COLO829 (cell line): ENCODE data around the gene TCF4.
A peak's percentile ranks its signal among the peaks of the same experiment; 100 is the strongest.
"Not testable (repeated sequence)": the region's sequence is repeated elsewhere in the genome, so short reads cannot be mapped to it uniquely, and the experiment has no call there.

Experiments used
- DNase-seq: peaks from one replicate; pipeline ENCODE4 v3.0.0; 2012; ENCODE audit warnings: low spot score

TCF4 gene

GRCh38 chr18:55475467-55475866, 112.5 kb downstream of the TCF4 start:
- no peak for DNase-seq

GRCh38 chr18:55473560-55473959, 114.4 kb downstream of the TCF4 start:
- no peak for DNase-seq

GRCh38 chr18:55473058-55473457, 114.9 kb downstream of the TCF4 start:
- no peak for DNase-seq

- no peak for DNase-seq
Observed at GRCh38 chr18:55470826-55471225, 117.2 kb downstream of the TCF4 start.

GRCh38 chr18:55469134-55469533, 118.9 kb downstream of the TCF4 start:
- DNase-seq, result not testable (repeated sequence)

GRCh38 chr18:55466789-55467188, 121.2 kb downstream of the TCF4 start:
- DNase-seq, result no peak

- DNase-seq, result no peak
Observed at GRCh38 chr18:55465313-55465712, 122.7 kb downstream of the TCF4 start.

- DNase-seq, result peak; percentile 42
Observed at GRCh38 chr18:55464581-55464980, 123.4 kb downstream of the TCF4 start.

GRCh38 chr18:55462652-55463051, 125.3 kb downstream of the TCF4 start:
- no peak for DNase-seq

GRCh38 chr18:55461848-55462247, 126.1 kb downstream of the TCF4 start:
- no peak for DNase-seq

GRCh38 chr18:55458456-55459203, 129.4 kb downstream of the TCF4 start:
- peak; percentile 50 for DNase-seq

GRCh38 chr18:55457028-55457427, 131.0 kb downstream of the TCF4 start:
- DNase-seq, result no peak

- DNase-seq, result no peak
Observed at GRCh38 chr18:55455938-55456337, 132.1 kb downstream of the TCF4 start.

GRCh38 chr18:55453186-55453585, 134.8 kb downstream of the TCF4 start:
- no peak for DNase-seq

GRCh38 chr18:55452123-55452611, 135.8 kb downstream of the TCF4 start:
- DNase-seq, result no peak

- DNase-seq, result no peak
Observed at GRCh38 chr18:55449412-55450140, 138.4 kb downstream of the TCF4 start.

GRCh38 chr18:55448420-55448819, 139.6 kb downstream of the TCF4 start:
- no peak for DNase-seq

- DNase-seq, result no peak
Observed at GRCh38 chr18:55447672-55448018, 140.3 kb downstream of the TCF4 start.

- no peak for DNase-seq
Observed at GRCh38 chr18:55446996-55447671, 140.9 kb downstream of the TCF4 start.

GRCh38 chr18:55444536-55444935, 143.5 kb downstream of the TCF4 start:
- no peak for DNase-seq

- no peak for DNase-seq
Observed at GRCh38 chr18:55443776-55444175, 144.2 kb downstream of the TCF4 start.

- no peak for DNase-seq
Observed at GRCh38 chr18:55442561-55442960, 145.4 kb downstream of the TCF4 start.

GRCh38 chr18:55440988-55441387, 147.0 kb downstream of the TCF4 start:
- DNase-seq, result no peak
